ENCODE measurements around the gene CTNND1. TPM values are rescaled to one million over a fixed set of nuclear protein-coding genes. Genes with fewer than 3 reads are reported as not detected.

Gene CTNND1
- total and polyA plus RNA-seq, 10 of the 15 experiments (the other 5 are each of a cell fraction or from before 2014, with no cell fraction given) = 4.7 to 70.0 (median 30.0) TPM

GRCh38 chr11:57842873-57843272 is 81.3 kb downstream of the CTNND1 start (continued):
- no peak for TF ChIP-seq RCOR1 (conservative IDR thresholded peaks at IDR 0.05; ENCODE audit: low read depth, low read length)

DNA sequence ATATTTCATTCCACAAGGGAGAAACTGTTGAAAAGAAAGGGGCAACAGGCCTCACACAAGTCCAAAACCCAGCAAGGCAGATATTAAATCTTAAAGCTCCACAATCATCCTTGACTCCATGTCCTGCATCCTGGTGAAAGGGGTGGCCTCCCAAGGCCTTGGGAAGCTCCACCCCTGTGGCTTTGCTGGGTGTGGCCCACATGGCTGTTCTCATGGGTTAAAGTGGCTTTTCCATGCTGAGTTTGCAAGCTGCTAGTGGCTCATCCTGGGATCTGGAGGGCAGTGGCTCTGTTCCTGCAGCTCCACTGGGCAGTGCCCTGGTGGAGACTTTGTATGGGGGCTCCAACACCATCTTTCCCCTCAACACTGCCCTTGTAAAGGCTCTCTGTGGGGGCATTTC is 106.4 kb downstream of the CTNND1 start:
- Histone ChIP-seq H3K4me2 (ENCODE audit: control insufficient read depth, insufficient read depth) (no peak overlapping the region), H3K9me3 (replicated peaks; ENCODE audit: control insufficient read depth, insufficient read depth, low read length) (no peaks in the 10 kb centered on the region), H3K27ac (ENCODE audit: control insufficient read depth, insufficient read depth) (no peak overlapping the region), H3K4me3 (no peak overlapping the region), H3K9ac (ENCODE audit: control insufficient read depth, insufficient read depth, low read length) (no peak overlapping the region), H3K4me1 (ENCODE audit: control insufficient read depth, insufficient read depth, low read length) (no peaks in the 10 kb centered on the region), H3K36me3 (ENCODE audit: control insufficient read depth in 2 of 2, insufficient read depth in 2 of 2, low read length in 1 of 2) (no peaks in the 10 kb centered on the region), H2AFZ (ENCODE audit: control insufficient read depth, low read depth, low read length) (no peak overlapping the region), H4K20me1 (ENCODE audit: control insufficient read depth, insufficient read depth) (no peaks in the 10 kb centered on the region), H3K79me2 (ENCODE audit: control insufficient read depth, insufficient read depth, low read length) (no peaks in the 10 kb centered on the region), H3K27me3 (replicated peaks in 1 of 2; ENCODE audit: control insufficient read depth in 2 of 2, insufficient read depth in 2 of 2, low read length in 1 of 2) (no peaks in the 10 kb centered on the region)
- SMC1A ChIA-PET (ENCODE audit: uncharacterized antibody, unreplicated experiment) = interaction anchor here (1.3 kb wide), 1 partner anchor 12 kb away, joined by 3 read pairs; no protein-coding TSS in a partner anchor
- DNase-seq (ENCODE audit: low read depth, low spot score) (no peak), ATAC-seq (no peak), FAIRE-seq (no peak)
- TF ChIP-seq BCL11A (IDR thresholded peaks at IDR 0.05; ENCODE audit: low read depth, low read length) = no peak
- no peak for TF ChIP-seq RB1 (IDR thresholded peaks at IDR 0.05; ENCODE audit: borderline replicate concordance)
- TF ChIP-seq PAX8 (IDR thresholded peaks at IDR 0.05) = no peak
- no peak for TF ChIP-seq RAD51 (IDR thresholded peaks at IDR 0.05)
- in situ Hi-C loops (cut with MboI) = no loop called here
- no TSS peak for BruUV-seq (replicated peaks)
- POLR2A ChIA-PET = no interaction called here
- CTCF ChIA-PET = no interaction called here
- intact Hi-C loops (cut with micrococcal nuclease; ENCODE audit: unreplicated experiment) = no loop called here
- RAD21 ChIA-PET (ENCODE audit: unreplicated experiment) = no interaction called here

GRCh38 chr11:57868491-57868890 is 106.9 kb downstream of the CTNND1 start:
- no peaks in the 10 kb centered on the region; a peak in 1 of 4 replicates for H3K27me3 ChIP-seq (replicated peaks in 1 of 2; ENCODE audit: control insufficient read depth in 2 of 2, insufficient read depth in 2 of 2, low read length in 1 of 2)
- no peaks in the 10 kb centered on the region for H4K20me1 ChIP-seq (ENCODE audit: control insufficient read depth, insufficient read depth)
- no peak overlapping the region for H3K4me3 ChIP-seq
- ChIA-PET SMC1A (ENCODE audit: uncharacterized antibody, unreplicated experiment) (interaction anchor here (1.3 kb wide), 1 partner anchor 13 kb away, joined by 3 read pairs; no protein-coding TSS in a partner anchor), CTCF (no interaction called here), POLR2A (no interaction called here), RAD21 (ENCODE audit: unreplicated experiment) (no interaction called here)
- FAIRE-seq (no peak), ATAC-seq (no peak), DNase-seq (ENCODE audit: low read depth, low spot score) (no peak)
- no peaks in the 10 kb centered on the region for H3K4me1 ChIP-seq (ENCODE audit: control insufficient read depth, insufficient read depth, low read length)
- no peak overlapping the region for H3K4me2 ChIP-seq (ENCODE audit: control insufficient read depth, insufficient read depth)
- in situ Hi-C loops (cut with MboI) (no loop called here), intact Hi-C loops (cut with micrococcal nuclease; ENCODE audit: unreplicated experiment) (no loop called here)
- no peak overlapping the region for H3K27ac ChIP-seq (ENCODE audit: control insufficient read depth, insufficient read depth)
- H3K9me3 ChIP-seq (replicated peaks; ENCODE audit: control insufficient read depth, insufficient read depth, low read length) = no peaks in the 10 kb centered on the region
- H3K79me2 ChIP-seq (ENCODE audit: control insufficient read depth, insufficient read depth, low read length) = no peaks in the 10 kb centered on the region
- no TSS peak for BruUV-seq (replicated peaks)
- no peak overlapping the region for H3K9ac ChIP-seq (ENCODE audit: control insufficient read depth, insufficient read depth, low read length)
- H2AFZ ChIP-seq (ENCODE audit: control insufficient read depth, low read depth, low read length) = no peak overlapping the region
- 24% methylated on average over 2 of the region's 2 CpGs for WGBS (ENCODE audit: insufficient coverage, insufficient replicate concordance, low lambda C conversion rate, missing lambda C conversion rate)
- TF ChIP-seq PAX8 (IDR thresholded peaks at IDR 0.05) (no peak), RB1 (IDR thresholded peaks at IDR 0.05; ENCODE audit: borderline replicate concordance) (no peak), KAT2A (conservative IDR thresholded peaks at IDR 0.05; ENCODE audit: control insufficient read depth, low read depth, low read length) (no peak), STAT3 (IDR thresholded peaks at IDR 0.05; ENCODE audit: low read depth, low read length) (no peak), SMC3 (IDR thresholded peaks at IDR 0.05; ENCODE audit: borderline replicate concordance, low read length) (no peak), ZNF274 (IDR thresholded peaks at IDR 0.05; ENCODE audit: insufficient read depth, insufficient read length) (no peak), MEF2A (IDR thresholded peaks at IDR 0.05; ENCODE audit: insufficient read depth, low read depth, low read length) (no peak)
- TF ChIP-seq, protein P1, sequence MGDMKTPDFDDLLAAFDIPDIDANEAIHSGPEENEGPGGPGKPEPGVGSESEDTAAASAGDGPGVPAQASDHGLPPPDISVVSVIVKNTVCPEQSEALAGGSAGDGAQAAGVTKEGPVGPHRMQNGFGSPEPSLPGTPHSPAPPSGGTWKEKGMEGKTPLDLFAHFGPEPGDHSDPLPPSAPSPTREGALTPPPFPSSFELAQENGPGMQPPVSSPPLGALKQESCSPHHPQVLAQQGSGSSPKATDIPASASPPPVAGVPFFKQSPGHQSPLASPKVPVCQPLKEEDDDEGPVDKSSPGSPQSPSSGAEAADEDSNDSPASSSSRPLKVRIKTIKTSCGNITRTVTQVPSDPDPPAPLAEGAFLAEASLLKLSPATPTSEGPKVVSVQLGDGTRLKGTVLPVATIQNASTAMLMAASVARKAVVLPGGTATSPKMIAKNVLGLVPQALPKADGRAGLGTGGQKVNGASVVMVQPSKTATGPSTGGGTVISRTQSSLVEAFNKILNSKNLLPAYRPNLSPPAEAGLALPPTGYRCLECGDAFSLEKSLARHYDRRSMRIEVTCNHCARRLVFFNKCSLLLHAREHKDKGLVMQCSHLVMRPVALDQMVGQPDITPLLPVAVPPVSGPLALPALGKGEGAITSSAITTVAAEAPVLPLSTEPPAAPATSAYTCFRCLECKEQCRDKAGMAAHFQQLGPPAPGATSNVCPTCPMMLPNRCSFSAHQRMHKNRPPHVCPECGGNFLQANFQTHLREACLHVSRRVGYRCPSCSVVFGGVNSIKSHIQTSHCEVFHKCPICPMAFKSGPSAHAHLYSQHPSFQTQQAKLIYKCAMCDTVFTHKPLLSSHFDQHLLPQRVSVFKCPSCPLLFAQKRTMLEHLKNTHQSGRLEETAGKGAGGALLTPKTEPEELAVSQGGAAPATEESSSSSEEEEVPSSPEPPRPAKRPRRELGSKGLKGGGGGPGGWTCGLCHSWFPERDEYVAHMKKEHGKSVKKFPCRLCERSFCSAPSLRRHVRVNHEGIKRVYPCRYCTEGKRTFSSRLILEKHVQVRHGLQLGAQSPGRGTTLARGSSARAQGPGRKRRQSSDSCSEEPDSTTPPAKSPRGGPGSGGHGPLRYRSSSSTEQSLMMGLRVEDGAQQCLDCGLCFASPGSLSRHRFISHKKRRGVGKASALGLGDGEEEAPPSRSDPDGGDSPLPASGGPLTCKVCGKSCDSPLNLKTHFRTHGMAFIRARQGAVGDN (IDR thresholded peaks at IDR 0.05) = no peak
- H3K36me3 ChIP-seq (ENCODE audit: control insufficient read depth in 2 of 2, insufficient read depth in 2 of 2, low read length in 1 of 2) = no peaks in the 10 kb centered on the region

Measured in GM12878 (cell line).